Measurements from ENCODE around the gene PDE4D. TPM values are rescaled to one million over a fixed set of nuclear protein-coding genes. Genes with fewer than 3 reads are reported as not detected.

The PDE4D gene
- total and polyA plus RNA-seq, 12 donors = 1.2 to 18.9 (median 2.1) TPM

DNA sequence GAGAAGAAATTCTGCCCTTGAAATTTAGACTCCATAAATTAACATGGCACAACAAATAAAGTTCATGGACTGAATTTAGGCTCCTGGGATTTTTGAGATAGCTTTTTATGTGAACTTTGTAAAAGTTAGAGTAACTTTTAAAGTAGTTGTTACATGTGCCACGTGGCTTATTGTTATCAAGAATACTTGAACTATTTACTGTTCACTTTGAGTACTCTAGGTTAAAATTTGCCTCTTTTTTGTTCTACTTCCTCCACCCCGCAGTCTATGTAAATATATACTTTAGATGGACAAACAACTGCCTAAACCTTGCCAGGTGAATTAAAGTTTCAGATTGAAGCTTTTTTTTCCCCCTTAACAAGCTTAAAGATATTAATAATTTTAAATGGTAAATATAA lies 852.7 kb downstream of the PDE4D start:
- intact Hi-C loops (cut with DNase I) = no loop called here
- H3K27ac ChIP-seq = no peak overlapping the region
- H3K4me1 ChIP-seq (replicated peaks in 1 of 2) = peaks cover 0 to 11% of the 10 kb centered on the region in 2 donors
- H3K36me3 ChIP-seq (replicated peaks in 1 of 2) = no peaks in the 10 kb centered on the region
- no peak overlapping the region for H3K4me3 ChIP-seq
- no peaks in the 10 kb centered on the region for H3K9me3 ChIP-seq (replicated peaks in 1 of 3)
- H3K27me3 ChIP-seq = no peaks in the 10 kb centered on the region
- WGBS, 4 donors = 69 to 76% (median 71%) methylated on average over 2 of the region's 2 CpGs
- DNase-seq = no peak
- TF ChIP-seq, protein P1, sequence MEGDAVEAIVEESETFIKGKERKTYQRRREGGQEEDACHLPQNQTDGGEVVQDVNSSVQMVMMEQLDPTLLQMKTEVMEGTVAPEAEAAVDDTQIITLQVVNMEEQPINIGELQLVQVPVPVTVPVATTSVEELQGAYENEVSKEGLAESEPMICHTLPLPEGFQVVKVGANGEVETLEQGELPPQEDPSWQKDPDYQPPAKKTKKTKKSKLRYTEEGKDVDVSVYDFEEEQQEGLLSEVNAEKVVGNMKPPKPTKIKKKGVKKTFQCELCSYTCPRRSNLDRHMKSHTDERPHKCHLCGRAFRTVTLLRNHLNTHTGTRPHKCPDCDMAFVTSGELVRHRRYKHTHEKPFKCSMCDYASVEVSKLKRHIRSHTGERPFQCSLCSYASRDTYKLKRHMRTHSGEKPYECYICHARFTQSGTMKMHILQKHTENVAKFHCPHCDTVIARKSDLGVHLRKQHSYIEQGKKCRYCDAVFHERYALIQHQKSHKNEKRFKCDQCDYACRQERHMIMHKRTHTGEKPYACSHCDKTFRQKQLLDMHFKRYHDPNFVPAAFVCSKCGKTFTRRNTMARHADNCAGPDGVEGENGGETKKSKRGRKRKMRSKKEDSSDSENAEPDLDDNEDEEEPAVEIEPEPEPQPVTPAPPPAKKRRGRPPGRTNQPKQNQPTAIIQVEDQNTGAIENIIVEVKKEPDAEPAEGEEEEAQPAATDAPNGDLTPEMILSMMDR (IDR thresholded peaks at IDR 0.05) = no peak
- no peak for TF ChIP-seq POLR2A (IDR thresholded peaks at IDR 0.05)

DNA sequence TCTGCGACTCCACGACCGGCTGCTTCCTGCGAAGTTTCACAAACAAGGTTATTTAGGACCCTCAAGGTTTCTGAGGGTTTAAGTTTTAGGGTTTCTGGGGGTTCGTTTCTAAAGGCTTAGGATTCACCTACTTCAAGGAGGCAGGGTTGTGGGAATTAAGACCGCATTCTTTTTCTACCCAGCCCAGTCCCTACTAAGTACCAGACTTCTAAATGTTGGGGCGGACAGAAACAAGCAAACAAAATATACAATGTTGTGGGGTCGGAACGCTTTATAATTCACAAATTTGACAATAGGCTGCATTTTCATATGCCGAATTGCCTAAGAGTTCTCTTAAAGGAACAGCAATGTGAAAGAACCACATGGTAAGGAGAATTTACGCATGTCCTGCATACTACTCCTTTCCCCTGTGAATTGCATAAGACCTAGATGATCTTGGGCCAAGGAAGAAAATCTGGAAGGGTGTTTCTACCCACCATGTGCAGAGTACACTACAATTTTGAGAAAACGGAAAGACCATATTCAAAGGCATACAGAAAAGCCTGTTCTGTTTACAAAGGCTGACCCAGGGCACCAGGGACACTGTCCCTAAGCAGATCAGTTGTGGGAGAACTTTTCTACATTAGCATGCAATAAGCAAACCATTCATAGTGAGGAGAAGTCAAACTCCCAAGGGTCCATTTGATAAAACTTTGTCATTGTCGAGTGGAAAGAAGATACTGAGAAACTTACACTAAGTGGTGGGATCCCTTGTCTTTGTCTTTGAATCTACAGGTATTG lies 853.3 kb downstream of the PDE4D start:
- Histone ChIP-seq H3K36me3 (replicated peaks in 1 of 2) (no peaks in the 10 kb centered on the region), H3K27ac (peak overlapping the region in 2 of 5 donors; percentile 41 to 45), H3K27me3 (no peaks in the 10 kb centered on the region), H3K4me1 (replicated peaks in 1 of 2) (peaks cover 0 to 11% of the 10 kb centered on the region in 2 donors), H3K9me3 (replicated peaks in 1 of 3) (no peaks in the 10 kb centered on the region), H3K4me3 (peak overlapping the region in 2 of 4 donors; percentile 30 to 74)
- no peak for DNase-seq
- WGBS, 4 donors = 29 to 46% (median 36%) methylated on average over 9 to 13 of the region's 13 CpGs
- intact Hi-C loops (cut with DNase I) = no loop called here
- TF ChIP-seq, protein P1 (IDR thresholded peaks at IDR 0.05) = no peak
- TF ChIP-seq POLR2A (IDR thresholded peaks at IDR 0.05) = no peak

DNA sequence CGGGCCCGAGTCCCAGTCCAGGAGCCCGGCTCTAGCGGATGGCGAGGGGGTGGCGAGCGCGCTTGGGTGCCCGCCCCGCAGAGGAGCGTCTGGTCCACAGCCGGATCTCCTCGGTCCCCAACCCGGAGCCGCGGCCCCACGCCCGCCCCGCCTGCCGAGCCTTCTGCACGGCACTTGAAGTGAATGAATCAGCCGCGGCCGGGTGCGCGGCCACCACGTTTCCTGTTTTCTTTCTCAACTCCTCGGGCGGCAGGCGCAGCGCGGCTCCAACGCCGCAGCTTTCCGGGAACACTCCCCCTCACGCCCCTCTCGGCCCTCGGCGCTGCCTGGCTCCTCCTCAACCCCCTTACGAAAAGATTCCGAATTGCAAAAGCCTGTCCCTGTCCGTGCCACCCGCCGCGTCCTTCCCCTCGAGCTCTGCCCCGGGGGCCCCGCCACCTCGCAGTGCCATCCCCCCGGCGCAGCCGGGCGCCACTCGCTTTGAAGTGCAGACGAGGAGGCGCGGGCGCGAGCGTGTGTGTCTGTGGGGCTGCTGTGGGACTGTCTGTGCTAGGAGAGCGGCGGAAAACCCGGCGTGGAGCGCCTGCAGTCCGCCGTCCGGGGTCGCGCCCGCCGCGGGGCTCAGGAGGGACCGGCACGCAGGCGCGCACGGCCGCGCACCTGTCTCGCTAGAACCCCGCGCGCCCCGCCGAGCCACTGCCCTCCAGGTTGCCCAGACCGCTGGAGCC lies 854.1 kb downstream of the PDE4D start:
- Histone ChIP-seq H3K27ac (peak overlapping the region in 2 of 5 donors; percentile 41 to 45), H3K4me3 (peak overlapping the region; percentile 5 to 74 (median 28)), H3K36me3 (replicated peaks in 1 of 2) (no peaks in the 10 kb centered on the region), H3K27me3 (no peaks in the 10 kb centered on the region), H3K4me1 (replicated peaks in 1 of 2) (peaks cover 0 to 11% of the 10 kb centered on the region in 2 donors), H3K9me3 (replicated peaks in 1 of 3) (no peaks in the 10 kb centered on the region)
- peak; percentile 50 to 74 (median 64) for DNase-seq
- 0 to 1% (median 1%) methylated on average over 26 to 87 of the region's 87 CpGs for WGBS, 4 donors
- TF ChIP-seq, protein P1 (IDR thresholded peaks at IDR 0.05) = no peak
- no peak for TF ChIP-seq POLR2A (IDR thresholded peaks at IDR 0.05)
- intact Hi-C loops (cut with DNase I) = loop anchor here (10.0 kb wide), 1 partner anchor 135 kb away; no protein-coding TSS in a partner anchor

DNA sequence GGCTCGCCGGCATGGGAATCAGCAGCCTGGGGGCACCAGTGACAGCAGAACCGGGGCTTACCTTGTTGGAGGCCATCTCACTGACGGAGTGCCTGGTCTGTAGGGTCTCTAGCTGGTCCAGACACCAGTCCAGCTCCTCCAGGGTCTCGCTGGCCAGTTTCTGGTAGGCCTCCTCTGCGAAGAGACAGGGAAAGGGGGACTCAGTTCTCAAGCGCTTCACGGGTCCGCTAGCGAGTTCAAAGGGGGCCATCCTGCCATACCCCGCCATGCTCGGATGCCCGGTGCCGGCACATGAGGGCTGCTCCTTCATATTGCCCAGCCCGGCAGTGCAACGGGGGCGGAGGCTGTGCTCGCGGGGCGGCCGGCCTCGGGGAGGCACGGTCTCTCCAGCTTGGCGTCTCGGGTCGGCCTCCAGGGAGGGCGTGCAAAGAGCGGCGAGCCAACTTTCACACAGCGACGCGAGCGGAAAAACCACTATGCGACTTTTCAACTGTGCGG lies 854.7 kb downstream of the PDE4D start:
- Histone ChIP-seq H3K27ac (peak overlapping the region in 2 of 5 donors; percentile 41 to 45), H3K4me3 (peak overlapping the region in 3 of 4 donors; percentile 5 to 74 (median 30)), H3K36me3 (replicated peaks in 1 of 2) (no peaks in the 10 kb centered on the region), H3K4me1 (replicated peaks in 1 of 2) (peaks cover 0 to 11% of the 10 kb centered on the region in 2 donors), H3K9me3 (replicated peaks in 1 of 3) (no peaks in the 10 kb centered on the region), H3K27me3 (no peaks in the 10 kb centered on the region)
- peak in 1 of 7 donors; percentile 56 for DNase-seq
- TF ChIP-seq POLR2A (IDR thresholded peaks at IDR 0.05) = no peak
- TF ChIP-seq, protein P1 (IDR thresholded peaks at IDR 0.05) = no peak
- WGBS, 4 donors = 5 to 35% (median 9%) methylated on average over 4 to 35 of the region's 35 CpGs
- intact Hi-C loops (cut with DNase I) = loop anchor here (10.0 kb wide), 1 partner anchor 136 kb away; no protein-coding TSS in a partner anchor
